IPS-15b (cell line): ENCODE measurements around the gene TMEM138.

Experiments used
- H3K27me3 ChIP-seq: one replicate; pipeline ENCODE4 v1.6.1; 2013; ENCODE audit warnings: low read length; ENCODE audit not compliant: control insufficient read depth, insufficient read depth
- H3K36me3 ChIP-seq: one replicate; pipeline ENCODE4 v1.6.1; 2013; ENCODE audit warnings: low read length; ENCODE audit not compliant: control insufficient read depth, insufficient read depth
- H3K4me1 ChIP-seq: one replicate; pipeline ENCODE4 v1.6.1; 2013; ENCODE audit warnings: mild to moderate bottlenecking, low read length; ENCODE audit not compliant: control insufficient read depth, insufficient read depth
- H3K4me3 ChIP-seq: one replicate; pipeline ENCODE4 v1.5.1; 2013; ENCODE audit warnings: low read depth, low read length
- H3K9ac ChIP-seq: one replicate; pipeline ENCODE4 v1.6.1; 2013; ENCODE audit warnings: low read depth, mild to moderate bottlenecking, low read length
- H3K9me3 ChIP-seq: one replicate; pipeline ENCODE4 v1.6.1; 2013; ENCODE audit warnings: mild to moderate bottlenecking, low read length; ENCODE audit not compliant: control insufficient read depth, insufficient read depth

Gene TMEM138

DNA sequence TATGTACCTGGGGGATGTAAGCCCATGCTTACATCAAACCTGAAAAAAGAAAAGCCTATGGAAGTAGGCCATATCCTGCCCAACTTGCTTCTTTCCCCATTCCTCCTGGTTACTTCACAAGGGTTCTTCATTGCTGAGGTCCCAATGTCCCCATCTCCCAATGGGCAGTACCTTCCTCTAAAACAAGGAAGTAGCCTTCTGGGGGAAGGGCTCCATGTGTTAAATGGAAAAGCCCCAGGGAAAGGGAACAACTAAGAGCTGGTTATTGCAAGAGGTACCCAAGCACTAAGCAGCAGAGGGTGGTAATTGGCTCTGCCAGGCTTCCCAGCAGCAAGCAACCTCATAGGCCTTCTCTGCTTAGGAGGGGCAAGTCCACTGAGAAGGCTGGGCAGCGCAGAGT is 41.5 kb downstream of the TMEM138 start:
- Histone ChIP-seq H3K36me3 (peaks cover 18% of the 10 kb centered on the region), H3K4me1 (no peaks in the 10 kb centered on the region), H3K27me3 (no peaks in the 10 kb centered on the region), H3K4me3 (no peak overlapping the region), H3K9ac (no peak overlapping the region), H3K9me3 (no peaks in the 10 kb centered on the region)

- Histone ChIP-seq H3K4me1 (no peaks in the 10 kb centered on the region), H3K4me3 (no peak overlapping the region), H3K27me3 (no peaks in the 10 kb centered on the region), H3K9ac (no peak overlapping the region), H3K9me3 (no peaks in the 10 kb centered on the region), H3K36me3 (peaks cover 18% of the 10 kb centered on the region)
These were observed 41.9 kb downstream of the TMEM138 start for GRCh38 chr11:61404103-61404502.

GRCh38 chr11:61404641-61405040 is 42.5 kb downstream of the TMEM138 start:
- Histone ChIP-seq H3K27me3 (no peaks in the 10 kb centered on the region), H3K9ac (no peak overlapping the region), H3K4me1 (no peaks in the 10 kb centered on the region), H3K9me3 (no peaks in the 10 kb centered on the region), H3K4me3 (no peak overlapping the region), H3K36me3 (peaks cover 18% of the 10 kb centered on the region)

DNA sequence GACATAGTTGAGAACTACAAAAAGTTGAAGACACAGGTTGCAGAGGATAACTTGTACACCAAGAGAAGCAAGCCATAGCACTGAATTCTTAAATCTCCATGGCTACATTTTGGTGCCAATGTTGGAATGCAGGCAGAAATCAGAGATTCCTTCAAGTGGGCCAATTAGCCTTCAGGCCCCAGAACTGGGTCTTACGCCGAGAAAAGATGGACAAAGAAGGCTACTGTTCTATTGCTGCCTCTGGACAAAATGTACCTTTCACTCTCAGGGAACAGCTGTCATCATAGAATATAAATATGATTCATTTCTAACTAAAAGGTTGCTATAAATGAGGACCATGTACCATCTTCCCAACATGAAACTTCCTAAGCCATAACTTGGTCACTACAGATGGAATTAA is 43.9 kb downstream of the TMEM138 start:
- Histone ChIP-seq H3K4me3 (no peak overlapping the region), H3K9me3 (no peaks in the 10 kb centered on the region), H3K27me3 (no peaks in the 10 kb centered on the region), H3K36me3 (peaks cover 29% of the 10 kb centered on the region), H3K9ac (no peak overlapping the region), H3K4me1 (no peaks in the 10 kb centered on the region)

- Histone ChIP-seq H3K4me3 (no peak overlapping the region), H3K9me3 (no peaks in the 10 kb centered on the region), H3K36me3 (peaks cover 37% of the 10 kb centered on the region), H3K27me3 (no peaks in the 10 kb centered on the region), H3K4me1 (no peaks in the 10 kb centered on the region), H3K9ac (no peak overlapping the region)
These were observed 45.0 kb downstream of the TMEM138 start for GRCh38 chr11:61406991-61407728.

GRCh38 chr11:61411589-61411988 is 49.4 kb downstream of the TMEM138 start:
- Histone ChIP-seq H3K4me1 (no peaks in the 10 kb centered on the region), H3K27me3 (no peaks in the 10 kb centered on the region), H3K36me3 (peaks cover 55% of the 10 kb centered on the region)

GRCh38 chr11:61413496-61413895 is 51.3 kb downstream of the TMEM138 start:
- H3K36me3 ChIP-seq, result peaks cover 60% of the 10 kb centered on the region
- no peak overlapping the region for H3K9ac ChIP-seq
- no peak overlapping the region for H3K4me3 ChIP-seq
- H3K27me3 ChIP-seq, result no peaks in the 10 kb centered on the region
- no peaks in the 10 kb centered on the region for H3K9me3 ChIP-seq
- no peaks in the 10 kb centered on the region for H3K4me1 ChIP-seq

More at GRCh38 chr11:61411589-61411988, 49.4 kb downstream of the TMEM138 start:
- H3K4me3 ChIP-seq, result no peak overlapping the region
- H3K9ac ChIP-seq, result no peak overlapping the region
- H3K9me3 ChIP-seq, result no peaks in the 10 kb centered on the region

DNA sequence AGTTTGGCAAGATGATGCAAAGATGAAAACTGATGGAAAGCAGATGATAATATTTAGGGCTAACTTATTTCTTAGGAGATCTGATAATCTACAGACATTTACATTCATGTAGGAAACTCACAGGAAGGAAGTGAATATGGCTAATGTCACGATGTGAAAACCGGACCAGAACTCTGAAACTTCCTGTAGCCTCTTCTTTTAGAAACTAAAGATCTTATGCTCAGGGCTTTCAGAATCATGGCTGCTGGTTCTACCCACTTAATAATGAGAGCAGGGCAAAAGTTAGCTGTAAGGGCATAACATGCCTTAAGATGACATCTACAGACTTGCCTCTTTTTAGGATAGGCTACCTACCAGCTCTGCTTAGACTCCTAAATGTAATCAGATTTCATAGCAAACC is 52.4 kb downstream of the TMEM138 start:
- Histone ChIP-seq H3K9me3 (no peaks in the 10 kb centered on the region), H3K4me1 (no peaks in the 10 kb centered on the region), H3K9ac (no peak overlapping the region), H3K36me3 (peaks cover 65% of the 10 kb centered on the region), H3K27me3 (no peaks in the 10 kb centered on the region), H3K4me3 (no peak overlapping the region)

DNA sequence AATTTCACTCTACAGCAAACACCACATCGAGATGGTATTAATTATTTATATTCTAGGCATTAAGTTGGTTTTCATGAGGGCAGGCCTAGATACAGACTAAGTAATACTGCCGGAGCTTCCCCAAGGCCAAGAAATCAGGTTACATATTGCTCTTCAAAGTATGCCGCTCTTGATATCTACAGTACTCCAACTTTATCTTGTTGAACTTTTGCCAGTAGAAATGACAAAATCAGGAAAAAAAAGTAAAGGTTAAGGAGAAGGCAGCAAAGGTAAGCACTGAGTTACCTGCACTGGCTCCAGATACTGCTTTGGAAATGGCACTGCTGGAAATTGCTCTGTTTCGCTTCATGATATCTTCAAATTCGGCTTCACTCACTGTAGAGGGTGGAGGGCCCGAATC is 53.2 kb downstream of the TMEM138 start:
- H3K36me3 ChIP-seq, result peaks cover 70% of the 10 kb centered on the region
- H3K4me1 ChIP-seq, result no peaks in the 10 kb centered on the region
- H3K4me3 ChIP-seq, result no peak overlapping the region
- H3K9ac ChIP-seq, result no peak overlapping the region
- H3K9me3 ChIP-seq, result no peaks in the 10 kb centered on the region
- no peaks in the 10 kb centered on the region for H3K27me3 ChIP-seq

- Histone ChIP-seq H3K9me3 (no peaks in the 10 kb centered on the region), H3K36me3 (peaks cover 63% of the 10 kb centered on the region), H3K9ac (peak overlapping the region; percentile 24), H3K4me3 (no peak overlapping the region), H3K27me3 (no peaks in the 10 kb centered on the region), H3K4me1 (no peaks in the 10 kb centered on the region)
These were observed 54.8 kb downstream of the TMEM138 start for GRCh38 chr11:61416941-61417340.

GRCh38 chr11:61417670-61418069 is 55.5 kb downstream of the TMEM138 start:
- no peak overlapping the region for H3K4me3 ChIP-seq
- no peak overlapping the region for H3K9ac ChIP-seq
- no peaks in the 10 kb centered on the region for H3K4me1 ChIP-seq
- no peaks in the 10 kb centered on the region for H3K9me3 ChIP-seq
- H3K27me3 ChIP-seq, result no peaks in the 10 kb centered on the region
- H3K36me3 ChIP-seq, result peaks cover 59% of the 10 kb centered on the region

DNA sequence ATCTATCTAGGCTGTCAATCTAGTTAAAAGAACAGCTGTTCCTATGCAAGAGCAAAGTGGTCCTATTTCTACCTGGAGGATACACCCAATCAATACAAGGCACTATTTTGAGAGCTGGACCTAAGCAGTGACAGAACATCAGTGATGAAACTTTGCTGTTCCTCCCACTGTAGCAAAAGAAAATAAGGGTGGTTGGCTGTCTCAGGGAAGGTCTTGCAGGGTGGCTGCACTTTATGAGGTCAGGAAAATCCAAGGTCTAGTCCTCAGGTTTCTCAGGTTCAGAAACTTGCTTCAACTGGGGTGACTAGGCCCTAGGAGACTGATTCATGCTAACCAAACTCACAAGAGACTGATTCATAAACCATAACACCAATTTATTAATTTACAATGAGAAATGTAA is 56.0 kb downstream of the TMEM138 start:
- H3K4me1 ChIP-seq, result no peaks in the 10 kb centered on the region
- no peak overlapping the region for H3K4me3 ChIP-seq
- H3K9me3 ChIP-seq, result no peaks in the 10 kb centered on the region
- H3K27me3 ChIP-seq, result no peaks in the 10 kb centered on the region
- H3K36me3 ChIP-seq, result peaks cover 55% of the 10 kb centered on the region
- no peak overlapping the region for H3K9ac ChIP-seq
